Glomerular visceral epithelial cell (primary cell): ENCODE measurements around the gene GPX7.

ENCODE experiments used
- DNase-seq: peaks from one replicate; pipeline ENCODE4 v3.0.0-alpha.2; 2016; ENCODE audit errors: extremely low spot score

GPX7 gene

DNA sequence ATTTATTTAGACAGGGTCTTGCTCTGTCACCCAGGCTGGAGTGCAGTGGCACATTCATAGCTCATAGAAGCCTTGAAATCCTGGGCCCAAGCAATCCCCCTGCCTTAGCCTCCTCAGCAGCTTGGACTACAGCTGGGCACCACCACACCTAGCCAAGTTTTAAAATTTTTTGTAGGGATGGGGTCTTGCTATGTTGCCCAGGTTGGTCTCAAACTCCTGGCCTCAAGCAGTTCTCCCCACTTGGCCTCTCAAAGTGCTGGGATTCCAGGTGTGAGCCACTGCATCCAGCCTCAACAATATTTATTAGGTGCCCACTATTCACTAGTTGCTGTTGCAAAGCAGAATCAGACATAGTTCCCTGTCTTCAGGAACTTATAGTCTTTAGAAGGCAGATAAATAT, 14.1 kb upstream of the GPX7 start:
- no peak for DNase-seq

DNA sequence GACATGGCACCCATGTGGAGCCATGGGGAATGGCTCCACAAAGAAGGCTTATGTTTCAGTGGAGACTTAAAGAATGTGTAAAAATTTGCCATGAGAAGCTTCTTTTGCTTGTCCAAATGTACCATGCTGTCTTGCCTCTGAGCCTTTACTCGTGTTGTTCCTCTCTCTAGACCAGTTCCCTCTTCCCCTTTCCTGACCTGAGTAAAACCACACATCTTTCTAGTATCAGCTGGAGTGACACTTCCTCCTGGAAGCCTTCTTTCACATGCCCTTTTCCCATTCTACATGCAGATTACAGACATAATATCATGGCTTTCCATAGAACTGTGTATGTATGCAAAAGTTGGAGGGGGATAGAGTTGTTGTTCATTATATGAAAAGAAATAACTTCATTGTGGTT, 13.6 kb upstream of the GPX7 start:
- no peak for DNase-seq

DNA sequence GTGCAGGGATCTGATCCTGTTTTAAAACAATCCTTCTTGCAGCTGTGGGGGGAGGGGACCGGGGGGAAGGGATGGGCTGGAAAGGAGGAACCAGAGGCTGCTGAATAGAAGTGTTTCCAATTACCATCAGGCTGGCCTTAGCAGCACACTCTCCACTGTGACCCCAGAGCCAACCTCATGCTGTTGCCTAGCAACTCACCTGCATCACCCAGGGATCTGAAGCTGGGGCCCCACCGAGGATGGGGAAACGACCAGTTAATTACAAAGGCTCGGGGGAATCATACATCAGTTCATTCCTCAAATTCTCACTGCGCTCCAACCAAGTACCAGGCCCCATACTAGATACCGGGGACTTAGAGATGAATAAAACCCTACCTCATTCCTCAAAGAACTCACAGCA, 11.9 kb upstream of the GPX7 start:
- no peak for DNase-seq

DNA sequence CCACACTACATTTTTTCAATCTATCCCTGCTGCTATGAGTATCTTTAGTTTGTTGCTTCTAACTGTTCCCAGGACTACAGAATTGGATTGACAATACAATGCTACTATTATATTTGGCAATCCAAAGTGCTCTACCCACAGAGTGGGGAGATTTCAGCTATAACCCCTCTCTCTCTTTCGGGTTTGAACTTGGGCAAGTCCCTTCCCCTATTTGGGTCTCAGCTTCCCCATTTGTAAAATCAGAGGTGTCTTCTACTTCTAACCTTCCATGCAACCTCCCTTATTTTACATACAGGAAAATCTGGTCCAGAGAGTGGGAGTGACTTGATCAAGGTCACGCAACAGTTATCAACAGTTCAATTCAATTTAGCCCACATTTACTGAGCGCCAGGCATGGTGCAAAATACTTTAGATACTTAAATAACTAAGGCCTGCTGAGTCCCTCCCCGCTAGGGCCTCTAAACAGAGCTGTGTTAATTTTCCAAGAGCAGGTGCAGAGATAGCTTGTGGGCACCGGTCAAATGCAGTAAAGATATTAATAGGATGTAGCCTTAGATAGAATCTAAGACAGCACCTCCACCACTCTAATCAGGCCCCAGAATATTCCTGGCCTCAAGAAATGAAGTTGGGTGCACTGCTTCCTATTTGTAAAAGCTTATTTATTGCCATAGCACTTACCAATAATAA, 9.4 kb upstream of the GPX7 start:
- no peak for DNase-seq

DNA sequence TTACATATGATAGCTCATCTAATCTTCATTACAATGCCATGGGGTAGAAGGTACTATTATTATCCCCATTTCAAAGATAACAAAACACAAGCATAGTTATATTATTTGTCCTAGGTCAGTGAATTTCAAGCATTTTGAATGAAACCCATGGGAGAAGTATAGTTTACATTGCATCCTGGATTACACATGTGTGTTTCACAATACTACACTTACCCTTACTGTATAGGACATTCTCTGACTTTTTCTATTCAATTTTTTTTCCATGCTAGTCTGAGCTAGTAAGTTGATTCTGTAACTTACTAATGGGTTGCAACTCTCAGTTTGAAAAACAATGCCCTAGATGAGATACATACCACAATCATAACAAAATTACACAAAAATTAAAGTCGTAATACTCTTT, 8.7 kb upstream of the GPX7 start:
- DNase-seq = no peak

DNA sequence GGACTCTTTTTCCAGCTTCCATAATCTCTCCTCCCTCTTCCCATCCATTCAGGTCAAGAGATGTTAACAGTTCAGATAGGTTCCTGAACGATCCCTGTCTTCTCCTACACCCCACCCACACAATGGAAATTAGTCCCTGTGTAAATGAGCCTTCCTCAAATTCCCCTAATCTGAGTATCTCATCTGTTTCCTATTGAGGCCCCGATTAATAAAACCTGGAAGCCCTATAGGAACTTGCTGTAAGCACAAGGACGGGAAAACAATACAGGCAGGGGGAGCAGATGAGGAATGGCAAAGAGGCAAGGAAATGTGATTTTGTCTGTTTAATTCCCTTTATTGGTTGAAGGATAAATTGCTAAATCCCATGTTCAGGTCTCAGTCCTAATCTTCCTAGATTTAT, 7.1 kb upstream of the GPX7 start:
- DNase-seq = no peak

DNA sequence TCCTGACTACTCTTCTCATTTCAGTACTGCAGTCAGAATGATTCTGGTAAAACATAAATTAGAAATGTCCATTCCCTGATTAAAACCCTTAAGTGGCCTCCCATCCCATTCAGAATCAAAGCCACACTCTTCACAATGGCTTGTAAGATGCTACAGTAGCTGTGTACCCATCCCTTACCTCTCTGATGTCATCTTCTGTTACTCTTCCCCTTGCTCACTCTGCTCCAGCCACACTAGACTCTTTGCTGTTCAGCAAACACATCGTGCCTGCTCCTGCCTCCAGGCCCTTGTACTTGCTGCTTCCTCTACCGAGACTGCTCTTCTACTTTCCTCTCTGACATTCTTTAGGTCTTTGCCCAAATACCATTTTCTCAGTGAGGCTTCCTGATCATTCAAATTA, 4.3 kb upstream of the GPX7 start:
- DNase-seq = no peak

DNA sequence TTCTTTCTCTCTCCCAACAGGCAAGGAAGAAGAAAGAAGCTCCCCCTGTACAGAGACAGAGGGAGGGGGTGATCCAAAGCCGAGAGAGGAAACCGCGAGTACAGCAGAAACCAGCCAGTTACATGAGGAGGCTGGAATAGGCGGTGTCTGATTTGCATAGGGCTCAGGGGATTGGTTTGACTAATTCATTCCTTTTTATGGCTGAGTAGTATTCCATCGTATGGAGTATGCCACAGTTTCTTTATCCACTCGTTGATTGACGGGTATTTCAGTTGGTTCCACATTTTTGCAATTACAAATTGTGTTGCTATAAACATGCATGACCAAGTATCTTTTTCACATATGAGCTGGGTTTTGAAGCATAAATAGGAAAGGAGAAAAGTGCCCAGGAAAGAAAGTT, 3.4 kb upstream of the GPX7 start:
- no peak for DNase-seq

DNA sequence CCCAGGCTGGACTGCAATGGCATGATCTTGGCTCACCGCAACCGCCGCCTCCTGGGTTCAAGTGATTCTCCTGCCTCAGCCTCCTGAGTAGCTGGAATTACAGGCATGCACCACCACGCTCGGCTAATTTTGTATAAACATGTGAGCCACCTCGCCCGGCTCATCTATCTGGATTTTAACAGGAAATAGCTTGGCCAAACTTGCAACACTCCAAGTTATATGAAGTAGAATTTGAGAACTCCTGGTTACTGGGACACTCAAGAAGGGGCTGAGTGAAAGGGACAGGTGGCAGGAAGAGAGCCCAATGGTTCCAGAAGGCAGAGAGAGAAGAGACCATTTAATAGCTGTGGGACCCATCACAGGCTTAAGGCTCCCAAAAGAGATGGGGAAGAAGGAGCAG, 2.9 kb upstream of the GPX7 start:
- DNase-seq = peak; percentile 3

DNA sequence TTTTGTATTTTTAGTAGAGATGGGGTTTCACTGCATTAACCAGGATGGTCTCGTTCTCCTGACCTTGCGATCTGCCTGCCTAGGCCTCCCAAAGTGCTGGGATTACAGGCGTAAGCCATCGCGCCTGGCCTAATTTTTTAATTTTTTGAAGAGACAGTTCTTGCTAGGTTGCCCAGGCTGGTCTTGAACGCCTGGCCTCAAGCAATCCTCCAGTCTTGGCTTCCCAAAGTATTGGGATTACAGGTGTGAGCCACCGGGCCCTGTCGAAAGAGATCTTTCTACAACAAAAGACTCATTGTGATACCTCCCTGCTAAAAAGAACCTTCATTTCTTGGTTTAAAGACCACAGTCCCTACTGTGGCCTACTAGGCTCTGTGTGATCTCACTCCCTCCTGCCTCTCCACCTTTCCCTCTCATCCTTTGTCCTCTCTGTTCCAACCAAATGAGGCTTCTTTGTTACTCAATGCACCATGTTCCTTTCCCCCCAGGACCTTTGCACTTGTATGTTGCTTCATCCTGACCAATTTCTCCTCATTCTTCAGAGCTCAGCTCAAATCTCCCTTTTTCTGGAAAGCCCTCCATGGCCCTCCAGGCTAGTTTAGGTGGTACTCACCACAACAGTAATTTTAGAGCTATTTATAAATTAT, 1.5 kb upstream of the GPX7 start:
- DNase-seq = no peak

DNA sequence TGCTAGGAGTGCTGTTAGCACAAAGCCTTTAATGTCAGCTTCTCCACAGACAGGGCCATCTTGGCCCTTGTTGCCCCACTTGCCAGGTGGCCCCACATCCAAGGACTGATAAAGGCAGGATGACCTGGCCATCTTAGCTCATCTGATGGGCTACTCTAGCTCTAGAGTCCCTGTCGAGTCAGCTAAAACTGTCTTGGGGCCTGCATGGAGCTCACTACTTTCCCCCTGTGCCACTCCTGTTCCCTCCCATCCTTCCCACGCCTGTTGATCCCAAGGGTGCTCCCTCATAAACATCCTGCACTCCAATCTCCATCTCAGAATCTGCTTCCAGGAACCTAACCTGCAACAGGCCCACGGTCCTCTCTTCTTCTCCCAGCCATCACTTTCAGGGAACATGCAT, 652 bp upstream of the GPX7 start:
- DNase-seq = no peak

DNA sequence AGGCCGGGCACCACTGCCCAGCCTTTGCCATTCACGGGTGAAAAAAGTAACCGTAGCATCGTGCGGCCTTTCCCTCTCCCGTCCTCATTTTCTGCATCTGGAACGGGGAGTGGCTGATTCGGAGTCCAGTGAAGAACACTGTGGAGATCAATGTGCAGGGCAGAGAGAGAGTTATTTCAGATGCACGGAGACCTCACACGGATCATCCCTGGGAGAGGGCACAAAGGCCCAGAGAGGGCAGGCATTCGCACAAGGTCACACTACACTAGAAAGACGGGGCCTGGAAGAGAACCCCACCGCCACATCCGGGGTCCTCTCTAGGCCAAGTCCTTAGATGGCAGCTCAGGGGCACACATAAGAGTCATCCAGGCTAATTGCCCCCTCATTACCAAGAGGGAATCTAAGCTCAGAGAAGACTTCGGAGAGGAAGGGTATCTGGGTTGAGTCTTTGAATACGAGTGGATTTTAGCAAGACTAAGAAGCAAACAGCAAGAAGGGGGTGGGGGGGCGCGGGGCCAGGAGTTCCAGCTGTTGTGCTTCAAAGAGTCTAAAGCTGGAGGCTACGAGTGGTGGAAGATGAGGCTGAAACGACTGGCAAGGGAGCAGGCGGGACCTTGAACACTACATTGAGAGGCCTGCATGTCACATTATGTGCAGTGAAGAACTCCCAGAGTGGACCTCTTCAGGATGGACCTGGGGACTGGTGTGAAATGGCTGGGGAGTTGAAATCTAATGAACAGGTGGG, 857 bp downstream of the GPX7 start:
- no peak for DNase-seq

DNA sequence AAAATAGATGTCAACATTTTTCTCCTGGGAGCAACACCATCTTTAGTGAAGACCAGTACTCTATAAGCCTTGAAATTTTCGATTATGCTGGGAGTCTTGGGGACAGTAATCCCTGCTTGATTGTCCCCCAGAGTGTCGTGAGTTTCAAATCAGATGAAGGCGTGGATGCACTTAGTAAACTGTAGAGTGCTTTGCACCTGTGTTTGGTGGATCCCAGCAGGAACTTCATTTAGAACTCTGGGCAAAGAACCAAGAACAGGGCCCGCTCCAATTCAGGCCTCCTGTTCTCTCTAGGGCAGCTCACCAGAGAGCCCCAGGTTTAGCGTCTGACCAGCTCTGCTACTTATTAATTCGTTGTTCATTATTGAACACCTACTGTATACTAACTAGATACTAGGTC, 1.5 kb downstream of the GPX7 start:
- no peak for DNase-seq

DNA sequence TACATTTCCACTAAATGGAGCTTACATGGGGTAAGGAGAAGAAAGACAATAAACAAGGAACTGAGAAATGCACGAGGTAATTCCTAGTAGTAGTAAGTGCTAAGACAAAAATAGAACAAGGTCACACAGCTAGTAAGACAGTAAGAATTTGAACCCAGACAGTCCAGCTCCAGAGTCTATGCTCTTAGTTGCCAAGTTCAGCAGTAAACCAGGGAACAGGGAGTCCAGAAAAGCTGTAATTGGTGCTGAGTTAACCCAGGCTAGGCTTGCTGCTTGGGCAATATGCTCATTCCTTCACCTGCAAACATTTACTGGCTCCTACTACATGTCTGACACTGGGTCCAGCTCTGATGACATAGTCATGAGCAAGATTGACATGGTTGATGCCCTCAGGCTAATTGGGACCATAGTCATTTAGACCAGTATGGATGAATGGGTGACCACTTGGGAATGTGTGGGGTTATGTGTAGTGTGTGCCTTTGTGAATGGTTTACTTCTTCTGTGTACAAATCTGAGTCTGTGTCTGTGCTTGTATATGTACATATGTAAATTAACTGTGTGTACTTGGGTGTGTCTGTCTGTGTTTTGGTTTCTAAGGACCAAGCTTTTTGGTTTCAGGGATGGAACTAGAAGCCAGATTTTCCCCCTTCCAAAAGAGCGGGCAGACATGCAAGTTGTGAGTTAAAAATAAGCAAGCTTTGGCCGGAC, 2.0 kb downstream of the GPX7 start:
- no peak for DNase-seq

DNA sequence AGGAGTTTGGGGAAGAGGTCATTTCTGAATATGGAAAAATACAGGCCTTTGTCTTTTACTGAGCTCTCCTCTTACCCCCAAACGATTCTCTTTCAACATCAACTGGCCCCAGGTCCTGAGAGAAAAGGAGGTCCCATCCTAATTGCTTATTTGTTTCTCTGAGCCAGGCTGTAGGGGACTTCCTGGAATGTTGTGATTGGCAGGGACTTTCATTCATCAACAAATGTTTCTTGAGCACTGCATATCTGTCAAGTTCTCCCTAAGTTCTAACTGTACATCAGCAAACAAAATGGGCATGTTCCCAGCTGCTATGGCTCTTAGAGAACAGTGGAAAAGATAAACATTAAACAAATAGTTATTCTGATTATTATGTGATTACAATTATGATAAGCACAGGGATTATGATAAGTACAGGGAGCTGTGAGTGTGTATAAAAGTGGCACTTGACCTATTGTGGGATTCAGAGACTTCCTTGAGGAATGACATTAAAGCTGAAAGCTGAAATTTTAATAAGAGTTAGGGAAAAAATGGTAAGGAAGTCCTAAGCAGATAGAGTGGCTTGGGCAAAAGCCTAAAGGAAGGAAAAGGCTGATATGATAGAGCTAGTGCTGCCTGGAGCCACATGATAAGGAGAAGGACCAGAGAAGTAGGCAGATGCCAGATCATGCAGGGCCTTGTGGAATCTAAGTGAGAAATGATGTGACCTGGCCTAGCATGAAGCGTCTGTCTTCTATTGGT, 11.6 kb downstream of the GPX7 start:
- no peak for DNase-seq

DNA sequence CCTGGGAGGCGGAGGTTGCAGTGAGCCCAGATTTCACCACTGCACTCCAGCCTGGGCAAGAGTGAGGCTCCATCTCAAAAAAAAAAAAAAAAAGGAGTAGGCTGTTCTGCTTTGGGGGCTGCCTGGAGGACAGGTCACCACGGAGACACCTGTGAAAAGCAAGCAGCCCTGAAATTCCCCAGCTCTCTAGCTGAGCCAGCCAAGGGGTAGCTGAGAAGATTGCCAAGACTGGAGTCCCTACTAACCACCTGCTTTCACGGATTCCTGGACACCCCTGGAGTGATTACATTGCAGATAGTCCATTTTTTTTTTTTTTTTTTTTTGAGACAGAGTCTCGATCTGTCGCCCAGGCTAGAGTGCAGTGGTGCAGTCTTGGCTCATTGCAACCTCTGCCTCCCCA, 12.5 kb downstream of the GPX7 start:
- DNase-seq = no peak

DNA sequence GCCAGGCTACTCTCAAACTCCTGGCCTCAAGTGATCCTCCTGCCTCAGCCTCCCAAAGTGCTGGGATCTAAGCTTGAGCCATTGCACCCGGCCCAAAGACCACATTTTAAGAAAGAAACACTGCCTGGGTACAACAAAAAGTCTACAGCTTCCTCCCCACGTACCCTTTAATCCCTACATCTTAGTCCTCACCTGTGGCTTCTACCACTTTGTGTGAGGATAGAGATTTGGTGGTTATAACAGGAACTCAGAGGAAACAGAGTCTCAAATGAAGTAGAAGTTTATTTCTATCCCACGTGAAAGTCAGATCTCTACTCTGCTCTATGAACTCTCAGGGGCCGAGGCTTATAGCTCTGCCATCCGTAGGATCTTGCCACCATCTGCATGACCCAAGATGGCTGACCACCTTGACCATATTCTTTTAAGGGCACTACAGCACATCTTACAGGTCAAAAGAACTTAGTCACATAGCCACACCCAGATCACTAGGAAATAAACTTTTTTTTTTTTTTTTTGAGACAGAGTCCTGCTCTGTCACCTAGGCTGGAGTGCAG, 13.4 kb downstream of the GPX7 start:
- no peak for DNase-seq

DNA sequence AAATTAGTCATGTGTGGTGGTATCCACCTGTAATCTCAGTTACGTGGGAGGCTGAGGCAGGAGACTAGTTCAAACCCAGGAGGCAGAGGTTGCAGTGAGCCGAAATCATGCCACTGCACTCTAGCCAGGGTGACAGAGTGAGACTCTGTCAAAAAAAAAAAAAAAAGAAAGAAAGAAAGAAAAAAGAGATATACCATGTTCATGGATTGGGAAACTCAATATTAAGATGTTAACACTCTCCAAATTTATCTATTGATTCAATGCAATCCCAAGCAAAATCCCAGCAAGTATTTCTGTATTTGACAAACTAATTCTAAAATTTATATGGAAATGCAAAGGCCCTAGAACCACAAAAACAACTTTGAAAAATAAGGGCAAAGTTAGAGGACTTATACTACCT, 19.8 kb downstream of the GPX7 start:
- DNase-seq = no peak

DNA sequence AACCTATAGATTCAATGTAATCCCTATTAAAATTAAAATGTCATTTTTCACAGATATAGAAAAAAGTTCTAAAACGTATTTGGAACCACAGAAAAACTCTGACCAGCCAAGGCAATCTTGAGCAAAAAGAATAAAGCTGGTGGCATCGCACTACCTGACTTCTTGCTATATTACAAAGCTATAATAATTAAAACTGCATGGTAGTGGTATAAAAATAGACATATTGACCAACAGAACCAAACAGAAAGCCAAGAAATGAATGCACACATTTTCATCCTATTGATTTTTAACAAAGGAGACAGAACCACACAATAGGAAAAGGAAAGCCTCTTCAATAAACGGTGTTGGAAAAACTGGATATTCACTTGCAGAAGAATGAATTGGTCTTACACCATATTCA, 21.6 kb downstream of the GPX7 start:
- DNase-seq = no peak

DNA sequence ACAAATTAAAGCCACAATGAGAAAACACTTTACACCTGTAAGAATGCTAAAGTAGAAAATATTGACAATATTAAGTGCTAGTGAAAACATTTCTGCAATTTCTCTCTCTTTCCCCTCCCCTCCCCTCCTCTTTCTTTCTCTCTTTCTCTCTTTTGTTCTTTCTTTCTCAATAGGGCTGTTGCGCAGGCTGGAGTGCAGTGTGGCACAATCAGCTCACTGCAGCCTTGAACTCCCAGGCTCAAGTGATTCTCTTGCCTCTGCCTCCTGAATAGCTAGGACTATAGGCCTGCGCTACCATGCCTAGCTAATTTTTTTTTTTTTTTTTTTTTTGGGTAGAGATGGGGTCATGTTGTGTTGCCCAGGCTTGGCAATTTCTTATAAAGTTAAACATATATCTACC, 24.9 kb downstream of the GPX7 start:
- no peak for DNase-seq

DNA sequence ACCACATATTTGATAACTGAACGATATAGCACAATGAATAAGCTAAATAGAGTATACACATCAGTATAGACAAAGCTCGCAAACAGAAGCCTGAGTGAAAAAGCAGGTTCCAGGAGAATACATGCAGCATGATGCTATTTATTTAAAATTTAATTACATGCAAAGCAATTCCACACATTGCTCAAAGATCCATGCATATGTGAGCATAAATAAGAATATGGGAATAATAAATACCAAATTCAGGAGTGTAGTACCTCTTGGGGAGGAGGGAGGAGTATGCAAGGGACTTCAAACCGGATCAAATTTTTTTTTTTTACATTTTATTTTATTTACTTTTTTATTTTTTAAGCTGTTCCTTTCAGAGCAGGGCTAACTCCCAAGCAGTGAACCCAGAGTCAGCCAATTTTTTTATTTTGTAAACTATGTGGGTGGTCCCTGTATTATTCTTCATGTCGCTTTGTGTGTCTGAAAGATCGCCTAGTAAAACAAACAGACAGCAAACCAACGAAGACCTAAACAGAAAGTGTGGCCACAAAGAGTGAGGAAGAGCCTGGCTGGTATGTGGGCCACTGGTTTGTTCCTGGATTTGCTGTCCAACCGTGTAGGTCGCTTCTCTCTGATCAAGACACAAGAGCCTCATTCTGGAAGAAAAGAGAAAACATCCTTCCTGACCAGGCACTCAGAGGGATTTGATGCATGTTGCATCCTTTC, 26.6 kb downstream of the GPX7 start:
- no peak for DNase-seq
